Endometrium (tissue), 2 donors: ENCODE data around the gene XXYLT1.

Experiments used
- FAIRE-seq: peaks from 2 replicates; lab custom pipeline; 2012; peaks lifted over from hg19 to GRCh38; lab: Jason Lieb, UNC
- donor health status: control.
- donor health status: control.

The XXYLT1 gene

DNA sequence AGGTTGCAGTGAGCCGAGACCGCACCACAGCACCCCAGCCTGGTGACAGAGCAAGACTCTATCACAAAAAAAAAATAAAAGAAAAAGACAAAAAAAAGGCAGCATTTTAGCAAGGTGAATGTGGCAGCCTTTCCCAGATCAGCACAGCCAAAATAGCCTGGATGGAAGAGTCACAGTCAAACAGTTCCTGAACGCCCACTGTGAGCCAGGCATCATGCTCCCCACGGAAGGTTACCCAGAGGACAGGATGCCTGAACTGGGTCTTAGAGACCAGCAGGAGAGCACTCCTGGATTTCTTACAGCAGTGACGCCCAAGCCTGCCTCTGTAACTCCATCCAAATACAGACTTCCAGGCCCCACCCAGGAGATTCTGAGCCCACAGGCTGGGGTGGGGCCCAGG is 4.5 kb downstream of the XXYLT1 start:
- no peak for FAIRE-seq

- FAIRE-seq, result no peak
Observed at GRCh38 chr3:195265363-195265976, 5.5 kb downstream of the XXYLT1 start.

- no peak for FAIRE-seq
Observed at GRCh38 chr3:195263925-195264600, 6.9 kb downstream of the XXYLT1 start.

- FAIRE-seq, result no peak
Observed at GRCh38 chr3:195263193-195263924, 7.6 kb downstream of the XXYLT1 start.

DNA sequence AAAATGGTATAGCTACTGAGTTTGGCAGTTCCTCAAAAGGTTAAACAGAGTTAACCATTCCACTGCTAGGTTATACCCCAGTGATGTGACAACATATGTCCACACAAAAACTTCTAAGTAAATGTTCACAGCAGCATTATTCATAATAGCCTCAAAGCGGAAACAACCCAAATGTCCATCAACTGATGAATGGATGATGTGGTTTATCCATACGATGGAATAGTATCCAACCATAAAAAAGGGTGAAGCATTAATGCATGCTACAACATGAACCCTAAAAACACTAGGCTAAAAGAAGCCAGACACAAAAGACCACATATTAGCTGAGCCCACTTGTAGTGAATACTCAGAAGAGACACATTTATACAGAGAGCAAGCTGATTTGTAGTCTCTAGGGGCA is 9.0 kb downstream of the XXYLT1 start:
- no peak for FAIRE-seq

DNA sequence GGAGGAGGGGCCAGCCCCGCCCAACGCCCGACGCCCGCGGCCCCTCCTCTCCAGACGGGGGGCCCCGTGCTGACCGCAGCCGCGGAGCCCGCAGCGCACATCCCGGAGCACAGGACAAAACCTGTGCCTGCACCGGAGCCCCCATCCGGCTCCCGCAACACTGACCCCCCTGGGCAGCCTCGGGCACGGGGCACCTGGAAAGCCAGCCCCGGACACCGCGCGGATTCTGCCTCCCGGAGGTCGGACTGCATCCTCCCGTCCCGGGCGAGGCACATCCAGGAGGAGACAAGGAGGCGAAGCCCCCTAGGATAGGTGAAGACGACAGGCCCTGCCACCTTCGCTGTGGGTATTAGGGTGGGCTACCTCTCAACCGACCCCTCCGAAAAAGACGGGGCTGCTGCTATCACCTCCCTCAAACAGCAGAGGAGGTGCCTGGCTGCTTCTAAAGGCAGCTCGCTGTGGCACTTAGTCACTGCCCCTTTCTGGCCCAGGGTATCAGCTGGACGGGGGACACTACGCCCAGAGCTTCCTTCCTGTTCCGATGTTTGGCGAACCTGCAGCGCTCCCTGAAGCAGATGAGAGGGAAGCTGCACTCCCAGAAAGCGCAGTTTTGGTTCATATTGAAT is 10.6 kb downstream of the XXYLT1 start:
- no peak for FAIRE-seq

DNA sequence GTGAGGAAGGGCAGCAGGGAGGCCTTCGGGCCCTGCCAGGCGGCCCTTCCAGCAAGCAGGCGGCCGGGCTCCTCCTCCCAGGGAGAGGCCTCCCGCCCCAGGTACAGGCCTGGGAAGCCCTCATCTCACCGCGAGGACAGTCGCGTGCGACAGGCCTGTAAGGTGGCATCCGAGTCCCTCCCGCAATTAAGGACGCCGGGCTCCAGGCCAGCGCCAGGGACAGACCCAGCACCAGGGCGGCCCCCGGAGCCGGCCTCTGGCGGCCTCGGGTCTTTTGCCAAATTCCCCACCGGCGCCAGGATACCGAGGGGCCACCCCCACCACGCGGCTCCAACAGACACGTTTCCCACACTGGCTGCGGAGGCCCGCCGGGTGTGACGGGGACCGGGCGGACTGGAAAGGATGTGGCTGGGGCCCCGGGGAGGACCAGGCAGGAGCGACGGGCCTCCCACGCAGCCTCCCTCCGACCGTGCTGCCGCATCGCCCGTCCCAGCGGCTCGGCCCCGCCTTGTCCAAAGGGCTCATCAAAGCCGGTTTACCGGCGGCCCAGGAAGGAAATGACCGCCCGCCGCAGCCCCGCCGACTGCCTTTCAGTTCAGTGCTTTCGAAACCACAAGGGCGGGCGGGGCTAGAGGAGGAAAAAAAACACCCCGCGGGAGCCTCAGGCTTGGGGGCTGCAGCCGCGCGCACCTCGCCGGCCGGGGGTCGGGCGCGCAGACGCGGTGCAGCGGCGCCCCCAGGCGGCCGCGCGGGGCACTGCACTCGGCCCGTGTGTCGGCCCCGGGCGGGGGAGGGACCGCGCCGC is 11.3 kb downstream of the XXYLT1 start:
- no peak for FAIRE-seq

GRCh38 chr3:195259154-195259474 is 11.8 kb downstream of the XXYLT1 start:
- FAIRE-seq, result no peak

- no peak for FAIRE-seq
Observed at GRCh38 chr3:195258449-195259153, 12.4 kb downstream of the XXYLT1 start.

DNA sequence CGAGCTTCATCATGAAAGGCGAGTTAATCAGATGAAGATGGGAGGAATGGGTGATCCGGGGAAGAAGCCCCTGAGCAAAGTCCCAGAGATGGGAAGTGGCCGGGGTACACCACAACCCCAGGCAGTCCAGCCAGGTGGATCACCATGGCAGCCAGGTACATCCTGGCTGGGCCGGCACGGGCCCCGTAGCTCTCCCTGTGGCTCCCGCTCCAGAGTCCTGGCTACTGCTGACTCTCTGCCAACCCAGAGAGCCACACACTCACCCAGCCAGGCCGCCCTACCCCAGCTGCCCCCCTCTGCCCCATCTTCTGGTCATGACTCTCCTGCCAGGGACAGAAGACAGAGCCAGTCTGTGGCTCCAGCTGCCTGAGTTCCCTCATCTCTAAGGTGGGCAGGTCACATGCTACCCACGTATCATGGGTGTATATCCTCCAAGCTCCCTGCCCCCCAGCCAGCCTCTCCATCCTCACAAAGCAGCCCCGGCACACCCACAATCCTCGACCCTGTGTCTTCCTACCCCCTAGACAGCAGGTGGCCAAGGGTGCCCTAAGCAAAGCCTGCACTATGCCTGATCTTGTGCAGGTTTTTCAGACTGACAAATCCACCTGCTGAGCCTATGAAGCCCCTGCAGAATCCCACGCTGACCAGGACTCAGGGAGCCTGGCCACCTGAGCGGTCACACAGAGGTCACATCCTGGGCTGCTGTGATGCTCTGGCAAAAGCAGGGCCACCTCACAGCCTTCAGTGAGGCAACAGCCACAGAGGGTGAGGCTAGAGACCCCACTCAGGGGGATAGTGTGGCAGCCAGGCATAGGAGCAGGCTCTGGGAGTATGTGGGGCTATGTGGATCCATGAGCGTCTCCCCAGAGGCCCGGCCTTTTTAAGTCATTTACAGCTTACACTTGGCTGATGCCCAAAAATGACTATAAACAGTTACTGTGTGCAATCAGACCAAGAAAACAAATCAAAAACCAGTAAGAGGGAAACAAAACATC is 13.2 kb downstream of the XXYLT1 start:
- FAIRE-seq, result no peak

DNA sequence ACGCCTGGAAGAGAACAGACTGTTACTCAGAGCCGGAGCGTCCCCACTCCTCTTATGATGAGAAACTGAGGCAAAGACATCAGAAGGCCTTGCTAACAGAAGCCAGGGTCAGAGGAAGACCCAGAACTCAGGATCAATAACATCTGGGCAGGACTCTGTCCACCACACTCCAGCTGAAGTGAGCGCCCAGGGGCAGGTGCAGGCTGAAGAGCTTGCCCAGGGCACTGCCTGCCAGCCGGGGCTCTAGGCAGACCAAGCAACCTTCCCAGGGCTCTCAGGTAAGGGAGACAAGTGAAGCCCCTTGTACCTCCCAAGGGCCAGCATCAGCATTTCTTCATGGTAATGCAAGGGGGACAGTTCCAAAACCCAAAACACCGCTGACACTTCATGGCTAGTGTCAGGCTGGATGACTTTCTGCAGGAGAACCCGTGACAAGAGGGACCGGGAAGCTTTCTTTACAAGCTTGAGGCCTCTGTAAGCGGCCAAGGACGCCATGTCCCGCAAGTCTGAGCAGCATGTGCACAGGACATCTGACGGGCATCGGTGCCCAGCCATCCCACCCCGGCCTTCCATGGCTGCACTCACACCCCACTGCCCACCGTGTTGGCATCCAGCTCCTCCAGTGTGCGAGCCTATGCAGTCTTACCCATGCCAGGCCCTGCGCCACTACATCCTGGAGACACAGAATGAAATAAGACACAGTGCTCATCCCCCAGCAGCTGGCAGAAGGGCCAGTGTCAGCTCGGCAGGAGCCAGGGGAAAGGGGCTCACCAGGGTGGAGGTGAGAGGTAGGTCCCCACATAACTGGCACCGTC is 14.1 kb downstream of the XXYLT1 start:
- no peak for FAIRE-seq

GRCh38 chr3:195255571-195256501 is 15.1 kb downstream of the XXYLT1 start:
- no peak for FAIRE-seq

- no peak for FAIRE-seq
Observed at GRCh38 chr3:195255176-195255500, 15.8 kb downstream of the XXYLT1 start.

DNA sequence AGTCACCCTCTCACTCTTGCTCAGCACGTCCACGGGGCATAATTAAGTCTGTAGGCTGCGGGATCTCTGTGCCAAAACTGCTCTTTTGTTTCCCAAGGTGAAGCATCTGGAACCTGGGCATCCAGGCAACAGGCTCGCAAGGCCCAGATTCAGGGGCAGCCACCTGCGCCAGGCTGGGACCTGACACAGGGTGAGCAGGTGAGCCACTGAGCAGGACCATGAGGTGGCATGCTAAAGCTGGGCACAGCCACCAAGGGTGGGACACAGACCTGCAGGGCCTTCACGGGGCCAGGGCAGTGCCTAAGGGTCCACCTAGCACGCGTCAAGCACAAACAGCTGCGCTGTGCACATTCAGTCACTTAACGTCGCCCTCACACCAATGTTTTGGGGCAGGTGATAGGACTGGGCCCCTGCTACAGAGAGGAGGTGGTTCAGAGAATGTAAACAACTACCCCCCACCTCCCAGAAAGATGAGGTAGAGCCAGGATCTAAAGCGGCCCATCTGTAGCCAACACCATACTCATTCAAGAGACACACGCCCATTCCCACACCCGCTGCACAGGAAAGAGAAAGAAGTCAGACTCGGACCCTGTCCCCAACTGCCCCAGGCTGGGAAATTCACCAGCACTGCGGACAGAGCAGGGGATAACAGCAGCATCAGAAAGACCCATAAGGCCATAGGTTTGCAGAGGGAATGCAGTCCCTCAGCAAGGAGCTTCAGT is 16.3 kb downstream of the XXYLT1 start:
- no peak for FAIRE-seq

DNA sequence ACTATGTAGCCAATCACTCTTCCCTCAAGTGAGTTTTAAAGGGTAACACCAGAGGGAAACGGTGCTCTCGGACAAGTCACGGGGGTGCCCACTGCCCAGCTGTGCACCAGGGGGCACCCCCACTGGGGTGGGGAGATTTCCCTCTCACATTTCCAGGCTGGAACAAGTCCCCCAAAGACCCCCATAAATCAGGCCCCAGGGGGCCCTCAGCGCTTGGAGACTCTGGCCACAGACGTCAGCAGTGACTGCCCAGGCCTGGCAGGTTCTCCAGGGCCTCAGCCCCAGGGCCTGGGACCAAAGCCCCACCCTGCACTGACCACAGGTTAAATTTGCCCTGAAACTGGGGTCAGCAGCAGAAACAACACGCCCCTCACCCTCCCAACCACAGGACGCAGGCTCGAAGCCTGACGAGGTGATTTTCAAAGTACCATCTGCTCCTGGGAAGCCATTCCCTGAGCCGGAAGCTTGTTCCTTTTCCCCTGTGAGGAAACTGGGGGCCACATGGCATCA is 17.0 kb downstream of the XXYLT1 start:
- FAIRE-seq, result no peak

DNA sequence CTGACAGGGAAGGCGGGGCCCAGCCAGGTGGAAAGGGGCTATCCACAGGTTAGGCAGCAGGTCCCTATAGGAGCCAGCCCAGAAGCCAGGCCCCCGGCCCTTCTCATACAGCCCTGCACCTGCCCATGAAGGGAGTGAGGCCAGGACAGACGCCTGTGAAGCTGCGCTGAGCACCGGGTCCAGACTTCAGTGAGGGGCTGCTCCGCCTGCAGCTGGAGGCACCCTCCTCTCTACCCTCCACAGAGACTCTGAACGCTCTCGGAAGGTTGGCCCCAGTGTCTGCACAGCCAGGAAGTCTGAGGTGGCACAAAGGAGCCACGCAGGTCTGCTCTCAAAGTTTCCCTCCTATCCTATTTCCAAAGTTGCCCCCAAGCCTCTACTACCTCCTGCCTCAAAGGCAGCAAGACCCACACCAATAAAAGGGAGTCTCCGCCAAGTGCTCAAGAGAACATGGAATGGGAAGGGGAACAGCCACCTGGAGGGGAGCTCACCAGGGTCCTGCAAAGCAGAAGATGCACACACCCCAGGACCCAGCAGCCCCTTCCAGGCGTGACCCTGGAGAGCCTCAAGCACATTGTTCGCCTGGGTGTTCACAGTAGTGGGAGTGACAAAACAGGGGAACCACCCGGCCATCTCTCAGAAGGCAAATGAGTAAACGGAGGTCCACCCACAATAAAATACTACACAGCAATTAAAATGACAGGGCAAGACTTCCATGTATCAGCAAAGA is 19.5 kb downstream of the XXYLT1 start:
- no peak for FAIRE-seq
